GM12892 (cell line): Measurements from ENCODE around the gene RADIL.

Experiments used
- POLR2A ChIP-seq: IDR thresholded peaks from 2 replicates; pipeline ENCODE4 v1.6.1; 2011; ENCODE audit warnings: low read depth, low read length, control low read depth
- POLR2AphosphoS5 ChIP-seq: IDR thresholded peaks from 2 replicates; pipeline ENCODE4 v1.6.1; 2011; ENCODE audit warnings: low read depth, low read length, control low read depth
- TAF1 ChIP-seq: IDR thresholded peaks from 2 replicates; pipeline ENCODE4 v1.6.1; 2011; ENCODE audit warnings: low read depth, mild to moderate bottlenecking, control low read depth, low read length, borderline replicate concordance

DNA sequence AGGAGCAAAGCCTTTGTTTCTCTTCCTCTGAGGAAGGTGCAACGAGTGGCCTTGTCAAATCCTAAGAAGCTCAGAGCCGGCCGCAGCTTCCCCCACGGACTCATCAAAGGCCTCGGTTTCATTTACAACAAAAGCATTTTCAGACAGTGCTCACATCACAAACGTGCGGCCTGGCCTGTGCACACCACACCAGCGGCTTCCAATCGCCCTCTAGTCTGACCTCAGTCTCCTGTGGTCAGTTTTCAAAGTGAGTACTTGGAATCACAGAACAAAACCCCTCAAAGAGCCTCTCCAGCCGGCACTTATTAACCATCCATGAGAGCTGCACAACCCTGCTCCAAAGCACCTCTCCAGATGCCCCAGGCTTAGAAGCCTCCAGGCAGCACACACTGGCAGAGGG, 3.3 kb downstream of the RADIL start:
- no peak for TF ChIP-seq POLR2AphosphoS5
- no peak for TF ChIP-seq POLR2A
- no peak for TF ChIP-seq TAF1
